ENCODE results near the gene FANCC.

FANCC gene

DNA sequence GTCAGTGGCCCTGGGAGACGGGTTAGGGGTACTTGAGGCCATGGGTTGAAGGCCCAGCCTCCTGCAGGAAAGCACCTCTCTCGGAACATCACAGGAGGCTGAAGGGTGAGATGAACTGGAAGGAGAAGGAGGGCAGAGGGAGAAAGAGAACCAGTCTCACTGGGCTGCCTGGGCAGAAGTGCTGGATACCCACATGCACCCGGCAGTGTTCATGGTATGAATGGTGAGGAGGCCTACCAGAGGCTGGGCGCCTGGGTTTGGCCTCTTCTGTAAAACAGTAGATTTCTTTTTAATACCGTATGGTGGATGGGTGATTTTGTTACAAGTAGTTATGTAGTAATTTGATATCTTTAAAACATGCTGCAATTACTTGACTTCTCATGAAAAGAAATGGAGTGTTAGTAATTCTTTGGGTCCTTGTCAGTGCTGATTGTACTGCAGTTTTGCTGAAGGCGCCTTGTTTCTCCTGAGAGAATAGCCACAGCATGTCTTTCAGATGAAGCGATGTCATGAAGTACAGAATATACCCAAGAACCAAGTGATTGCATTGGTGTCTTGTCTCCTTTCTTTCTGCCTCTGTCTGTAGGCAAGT lies 258.6 kb downstream of the FANCC start:
- DNase-seq: no peak

DNA sequence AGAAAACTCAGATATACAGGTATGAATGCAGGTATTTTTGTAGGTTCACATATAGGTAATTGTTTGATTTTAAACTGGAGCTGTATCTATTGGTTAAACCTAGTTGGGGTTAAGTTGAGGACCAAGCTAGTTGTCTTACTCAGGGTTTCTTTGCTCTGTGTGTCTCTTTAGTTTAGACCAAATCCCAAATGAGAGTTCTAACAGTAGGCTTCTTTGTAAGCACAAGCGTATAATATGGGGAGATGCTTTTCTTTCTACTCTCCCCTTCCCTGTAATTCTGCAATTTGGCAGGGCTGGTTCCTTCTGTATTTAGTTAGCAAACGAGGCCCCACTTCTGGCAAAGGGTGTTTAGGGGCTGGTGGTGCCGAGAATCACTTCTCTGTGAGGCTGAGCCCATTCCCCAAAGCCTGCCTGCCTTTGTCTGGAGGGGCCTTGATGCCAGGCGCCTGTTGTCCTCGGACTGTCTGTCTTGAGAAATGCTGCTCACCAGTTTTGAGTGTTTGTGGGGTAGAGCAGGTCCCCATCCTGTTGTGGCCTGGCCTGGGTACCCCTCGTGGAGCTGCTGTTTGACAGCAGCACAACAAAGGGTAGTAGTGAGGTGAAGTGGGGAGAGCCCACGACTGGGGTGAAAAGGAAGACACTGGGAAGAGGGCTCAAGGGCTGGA lies 259.3 kb downstream of the FANCC start:
- no peak for DNase-seq

DNA sequence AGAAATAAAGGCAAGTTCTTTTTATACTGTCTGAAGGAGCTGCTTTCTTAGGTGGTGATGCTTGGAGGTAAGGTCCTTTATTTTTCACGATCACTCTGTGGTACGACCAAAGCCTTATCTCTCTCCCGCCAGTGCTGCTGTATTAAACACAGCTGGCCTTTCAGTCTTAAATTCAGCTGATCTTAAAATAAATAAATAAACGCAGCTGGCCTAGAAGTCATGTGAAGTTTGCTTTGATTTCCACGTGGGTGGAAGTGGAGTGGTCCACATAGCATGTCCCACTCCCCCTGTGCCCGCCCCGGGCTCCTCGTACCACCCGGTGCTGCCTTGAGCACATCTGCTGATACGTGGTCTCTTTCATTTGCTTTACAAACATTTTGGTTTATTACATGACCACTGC lies 260.4 kb downstream of the FANCC start:
- no peak for DNase-seq

- DNase-seq: no peak
These were observed 261.5 kb downstream of the FANCC start for GRCh38 chr9:95055851-95056551.

- no peak for DNase-seq
These were observed 262.1 kb downstream of the FANCC start for GRCh38 chr9:95055334-95055850.

DNA sequence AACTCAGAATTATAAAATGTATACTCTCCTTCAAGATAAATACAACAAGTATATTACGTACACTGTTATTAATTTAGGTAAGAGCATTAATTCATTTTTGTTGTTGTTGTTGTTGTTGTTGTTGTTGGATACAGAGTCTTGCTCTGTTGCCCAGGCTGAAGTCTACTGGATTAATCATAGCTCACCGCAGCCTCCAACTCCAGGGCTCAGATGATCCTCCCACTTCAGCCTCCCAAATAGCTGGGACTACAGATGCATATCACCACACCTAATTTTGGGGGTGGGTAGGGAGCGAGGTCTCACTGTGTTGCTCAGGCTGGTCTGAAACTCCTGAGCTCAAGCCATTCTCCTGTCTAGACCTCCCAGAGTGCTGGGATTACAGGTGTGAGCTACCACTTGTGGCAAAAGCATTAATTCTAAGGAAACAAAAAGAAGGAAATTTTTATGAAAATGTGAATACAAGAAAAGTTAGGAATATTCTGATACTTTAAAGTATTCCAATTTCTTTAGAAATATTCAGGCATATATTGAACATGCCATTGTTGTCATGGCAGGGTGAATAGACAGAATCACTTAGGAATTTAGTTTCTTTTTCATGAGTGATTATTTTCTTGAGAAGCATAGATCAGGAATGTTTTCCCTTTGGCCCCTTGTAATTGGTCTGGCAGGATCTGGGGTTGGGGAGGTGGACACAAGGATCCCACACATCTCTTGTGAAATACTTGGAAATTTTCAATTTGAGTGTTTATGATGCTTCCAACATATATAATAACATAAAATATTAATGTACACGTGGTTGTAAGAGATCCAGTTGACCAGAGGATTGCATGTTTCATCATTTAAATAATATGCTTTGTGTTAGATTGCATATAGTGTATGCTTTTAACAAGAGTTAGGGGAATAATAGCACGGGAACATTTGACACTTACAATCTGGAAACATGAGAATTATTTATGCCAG lies 263.6 kb downstream of the FANCC start:
- no peak for DNase-seq

GRCh38 chr9:95049761-95050160 lies 267.7 kb downstream of the FANCC start:
- DNase-seq: no peak
